Spleen (tissue), 13 donors: Measurements from ENCODE around the gene EMC10. TPM values are rescaled to one million over a fixed set of nuclear protein-coding genes. Genes with fewer than 3 reads are reported as not detected.

Experiments
- DNase-seq: peaks from one replicate; pipeline ENCODE4 v3.0.0-alpha.2; 2020
- H3K27ac ChIP-seq, 8 donors: fragments of 200-600 bp; sonication (generic) in 7 of 8; 1 replicate in 4 of 8; 2 replicates in 4 of 8; pipeline versions ENCODE4 v1.5.0 to v1.8.0; 2016 to 2021; ENCODE audit warnings: inconsistent platforms in 4 of 8, mild to moderate bottlenecking in 4 of 8, moderate library complexity in 1 of 8
- H3K27me3 ChIP-seq, 7 donors: fragments of 200-600 bp; sonication (generic) in 6 of 7; replicated peaks in 1 of 7; 1 replicate in 4 of 7; 2 replicates in 3 of 7; pipeline versions ENCODE4 v1.5.0 to v1.8.0; 2016 to 2021; ENCODE audit warnings: inconsistent platforms in 3 of 7, mild to moderate bottlenecking in 1 of 7
- H3K36me3 ChIP-seq, 6 donors: fragments of 200-600 bp; sonication (generic) in 5 of 6; 1 replicate in 4 of 6; 2 replicates in 2 of 6; pipeline versions ENCODE4 v1.5.0 to v1.8.0; 2016 to 2021; ENCODE audit warnings: inconsistent platforms in 2 of 6
- H3K4me1 ChIP-seq, 6 donors: fragments of 200-600 bp; sonication (generic) in 5 of 6; 1 replicate in 3 of 6; 2 replicates in 3 of 6; pipeline versions ENCODE4 v1.5.0 to v1.8.0; 2016 to 2021; ENCODE audit warnings: inconsistent platforms in 3 of 6
- H3K4me3 ChIP-seq, 8 donors: fragments of 200-600 bp; sonication (generic) in 7 of 8; 1 replicate in 4 of 8; 2 replicates in 4 of 8; pipeline versions ENCODE4 v1.5.0 to v1.8.0; 2016 to 2021; ENCODE audit warnings: inconsistent platforms in 4 of 8, mild to moderate bottlenecking in 4 of 8, moderate library complexity in 2 of 8
- H3K9me3 ChIP-seq, 8 donors: fragments of 200-600 bp; sonication (generic) in 7 of 8; 1 replicate in 4 of 8; 2 replicates in 4 of 8; pipeline versions ENCODE4 v1.5.0 to v1.8.0; 2016 to 2021; ENCODE audit warnings: inconsistent platforms in 4 of 8
- CTCF ChIP-seq, 11 experiments: fragments of 200-600 bp in 7 of 11; fragments of 450-650 bp in 4 of 11; sonication (generic) in 4 of 11; IDR thresholded peaks in 8 of 11; conservative IDR thresholded peaks in 3 of 11; 1 replicate in 7 of 11; 2 replicates in 4 of 11; pipeline versions ENCODE4 v1.4.0 to v1.8.0; 2016 to 2021; ENCODE audit warnings: antibody characterized with exemption in 11 of 11, inconsistent platforms in 4 of 11, mild to moderate bottlenecking in 1 of 11
- POLR2A ChIP-seq, 3 donors: fragments of 450-650 bp; IDR thresholded peaks; one replicate each; pipeline ENCODE4 v1.5.1; 2017; ENCODE audit warnings: antibody characterized with exemption in 3 of 3, mild to moderate bottlenecking in 1 of 3
- POLR2AphosphoS5 ChIP-seq, 3 donors: sonication (generic); formaldehyde crosslinking; IDR thresholded peaks; one replicate each; pipeline ENCODE4 v1.5.1; 2017; ENCODE audit warnings: antibody characterized with exemption in 3 of 3
- WGBS, 5 donors: extraction: QIAGEN DNeasy Blood & Tissue Kit in 3 of 5; methylation state at CpG; one replicate each; pipeline versions ENCODE4 v1.1.5 to v1.1.7; 2013 to 2018; 5-methylcytosine and 5-hydroxymethylcytosine counted together
- intact Hi-C: fragments of 100-400 bp; cut with DNase I; formaldehyde crosslinking; loops from one replicate; pipeline ENCODE4 v1.15.0; 2023; ENCODE audit warnings: low total_unique reads
- long read RNA-seq, 2 donors: transcript quantifications; one replicate each; lab custom pipeline, GENCODE V29; 2026
- polyA plus RNA-seq, 3 donors: library from polyadenylated mRNA; stranded (reverse); fragments of 200-250 nt; gene quantifications; one replicate each; pipeline ENCODE4 v1.2.1, GENCODE V29; 2013
- total RNA-seq, 7 donors: library from RNA; depleted of rRNA in 3 of 7; stranded (reverse); fragments of >200 nt in 3 of 7; fragmentation: NEBNext Ultra II Directional in 4 of 7; extraction: Animal tissue kit (Norgen Biotek cat#: 25700) in 4 of 7; gene quantifications; one replicate each; pipeline versions ENCODE4 v1.1.0 to v1.2.1, GENCODE V29; 2016 to 2021
- donor health status: healthy with polysubstance abuse.
- donor health status: DM: no; HTN: no; CAD: no; lungs with moderate emphysema.
- donor health status: DM: no; HTN: no; CAD: no.
- donor health status: Bipolar disorder and iron deficiency.
- donor health status: healthy.
- donor health status: DM: no; HTN: no; CAD: no.
- donor health status: DM: yes; HTN: yes; CAD: no.

EMC10 gene
- 10 to 100 TPM; 53.0 to 72.6 (median 62.5) TPM for total RNA-seq
- 10 to 100 TPM; 31.0 to 61.1 (median 50.5) TPM for polyA plus RNA-seq
- long read RNA-seq, donor 1, full-length matches to known transcripts, result 13 of 13 reads
- long read RNA-seq, donor 1, partial matches to known transcripts, result 0 of 13 reads
- long read RNA-seq, donor 1, other reads (novel, unspliced or antisense), result 0 of 13 reads
- long read RNA-seq, donor 2, full-length matches to known transcripts, result 18 of 18 reads
- long read RNA-seq, donor 2, partial matches to known transcripts, result 0 of 18 reads
- long read RNA-seq, donor 2, other reads (novel, unspliced or antisense), result 0 of 18 reads

- intact Hi-C loops, result no loop called here
- H3K9me3 ChIP-seq, result no peaks in the 10 kb centered on the region
- no peaks in the 10 kb centered on the region for H3K27me3 ChIP-seq
- peak; percentile 19 to 42 (median 39) for TF ChIP-seq POLR2A (IDR thresholded peaks at IDR 0.05)
- peak; percentile 92 to 94 (median 93) for TF ChIP-seq POLR2AphosphoS5 (IDR thresholded peaks at IDR 0.05)
- TF ChIP-seq CTCF (IDR thresholded peaks at IDR 0.05 in 8 of 11, conservative IDR thresholded peaks at IDR 0.05 in 3 of 11), result no peak
- peak; percentile 96 for DNase-seq
- peak within 1 kb of the TSS; percentile 71 to 98 (median 88) for H3K4me3 ChIP-seq
- peaks cover 3 to 37% (median 34%) of the 10 kb centered on the region in 6 donors for H3K36me3 ChIP-seq
- 2 to 7% (median 4%) methylated on average over 32 to 58 of the region's 58 CpGs for WGBS, 5 donors
- H3K4me1 ChIP-seq, result peaks cover 13 to 40% (median 26%) of the 10 kb centered on the region in 6 donors
- peak within 1 kb of the TSS; percentile 50 to 93 (median 85) for H3K27ac ChIP-seq
Observed at GRCh38 chr19:50476224-50476906, at the start of gene EMC10, which contains the start of gene GARIN5A. Gene EMC10 (plus strand): TSS chr19:50476507. CDS start chr19:50476545, 38 bp downstream. Gene GARIN5A (minus strand): TSS chr19:50476848. CDS start chr19:50476388, 460 bp downstream.

- H3K4me3 ChIP-seq, result peak overlapping the region in 4 of 8 donors; percentile 16 to 52 (median 24)
Observed at GRCh38 chr19:50427318-50427925, 48.9 kb upstream of the EMC10 start.

GRCh38 chr19:50427997-50428425 lies 48.3 kb upstream of the EMC10 start:
- peaks cover 0 to 26% (median 0%) of the 10 kb centered on the region in 6 donors for H3K36me3 ChIP-seq
- WGBS, 5 donors, result 10 to 25% (median 14%) methylated on average over 7 to 38 of the region's 38 CpGs

More at GRCh38 chr19:50427318-50427925, 48.9 kb upstream of the EMC10 start:
- intact Hi-C loops, result no loop called here
- peaks cover 0 to 32% (median 0%) of the 10 kb centered on the region in 6 donors for H3K36me3 ChIP-seq
- peaks cover 0 to 32% (median 5%) of the 10 kb centered on the region in 7 donors for H3K27me3 ChIP-seq
- H3K4me1 ChIP-seq, result peaks cover 3 to 55% (median 29%) of the 10 kb centered on the region in 6 donors
- WGBS, 5 donors, result 77 to 80% (median 80%) methylated on average over 22 to 26 of the region's 26 CpGs
- peak overlapping the region in 6 of 8 donors; percentile 51 to 94 (median 68) for H3K27ac ChIP-seq
- H3K9me3 ChIP-seq, result no peaks in the 10 kb centered on the region
- no peak for TF ChIP-seq POLR2AphosphoS5 (IDR thresholded peaks at IDR 0.05)
- no peak for TF ChIP-seq CTCF (IDR thresholded peaks at IDR 0.05 in 8 of 11, conservative IDR thresholded peaks at IDR 0.05 in 3 of 11)
- no peak for TF ChIP-seq POLR2A (IDR thresholded peaks at IDR 0.05)
- no peak for DNase-seq

GRCh38 chr19:50428772-50429463 lies 47.4 kb upstream of the EMC10 start:
- intact Hi-C loops, result no loop called here
- H3K27ac ChIP-seq, result peak overlapping the region in 5 of 8 donors; percentile 51 to 94 (median 78)

More at GRCh38 chr19:50427997-50428425, 48.3 kb upstream of the EMC10 start:
- intact Hi-C loops, result no loop called here
- Histone ChIP-seq H3K4me1 (peaks cover 6 to 55% (median 33%) of the 10 kb centered on the region in 6 donors), H3K27ac (peak overlapping the region in 7 of 8 donors; percentile 30 to 94 (median 66)), H3K9me3 (no peaks in the 10 kb centered on the region), H3K4me3 (peak overlapping the region in 4 of 8 donors; percentile 16 to 52 (median 24)), H3K27me3 (peaks cover 0 to 33% (median 9%) of the 10 kb centered on the region in 7 donors)
- DNase-seq, result peak; percentile 93
- TF ChIP-seq POLR2A (IDR thresholded peaks at IDR 0.05) (no peak), POLR2AphosphoS5 (IDR thresholded peaks at IDR 0.05) (peak; percentile 81 to 86 (median 82))

More at GRCh38 chr19:50428772-50429463, 47.4 kb upstream of the EMC10 start:
- H3K27me3 ChIP-seq, result peaks cover 0 to 35% (median 9%) of the 10 kb centered on the region in 7 donors
- DNase-seq, result no peak
- peaks cover 0 to 17% (median 0%) of the 10 kb centered on the region in 6 donors for H3K36me3 ChIP-seq
- H3K4me3 ChIP-seq, result no peak overlapping the region
- WGBS, 5 donors, result 80 to 84% (median 83%) methylated on average over 7 of the region's 7 CpGs
- peaks cover 6 to 64% (median 38%) of the 10 kb centered on the region in 6 donors for H3K4me1 ChIP-seq
- no peaks in the 10 kb centered on the region for H3K9me3 ChIP-seq
- no peak for TF ChIP-seq CTCF (IDR thresholded peaks at IDR 0.05 in 8 of 11, conservative IDR thresholded peaks at IDR 0.05 in 3 of 11)
